ENCODE data around the gene TRH. TPM values are rescaled to one million over a fixed set of nuclear protein-coding genes. Genes with fewer than 3 reads are reported as not detected.

TRH gene
- total and polyA plus RNA-seq, 9 of the 15 experiments (the other 6 are each of a cell fraction or from before 2014, with no cell fraction given) = not detected

- peak; percentile 24 to 61; a peak in 3 of 4 replicates for TF ChIP-seq RAD21 (CRISPR knock-in tag; conservative IDR thresholded peaks at IDR 0.05 in 1 of 2, IDR thresholded peaks at IDR 0.05 in 1 of 2)
- peak in 2 of 3 experiments; percentile 52 to 67; a peak in 4 of 6 replicates for TF ChIP-seq CTCF (IDR thresholded peaks at IDR 0.05 in 2 of 3, conservative IDR thresholded peaks at IDR 0.05 in 1 of 3; ENCODE audit: insufficient read depth in 2 of 3, low read depth in 1 of 3, low read length in 3 of 3)
Observed at GRCh38 chr3:130002666-130003598, 28.4 kb downstream of the TRH start (continued).

DNA sequence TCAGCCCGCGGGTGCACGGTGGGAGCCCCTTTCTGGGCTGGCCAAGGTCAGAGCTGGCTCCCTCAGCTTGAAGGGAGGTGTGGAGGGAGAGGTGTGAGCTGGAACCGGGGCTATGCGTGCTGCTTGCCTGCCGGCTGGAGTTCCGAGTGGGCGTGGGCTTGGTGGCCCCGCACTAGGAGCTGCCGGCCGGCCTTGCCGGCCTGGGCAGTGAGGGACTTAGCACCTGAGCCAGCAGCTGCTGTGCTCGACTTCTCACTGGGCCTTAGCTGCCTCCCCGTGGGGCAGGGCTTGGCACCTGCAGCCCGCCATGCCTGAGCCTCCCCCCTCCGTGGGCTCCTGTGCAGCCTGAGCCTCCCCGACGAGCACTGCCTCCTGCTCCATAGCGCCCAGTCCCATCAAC is 36.0 kb downstream of the TRH start:
- no peak for ATAC-seq
- Histone ChIP-seq H3K9ac (ENCODE audit: insufficient read depth in 1 of 2, low read depth in 2 of 2, low read length in 2 of 2) (no peak overlapping the region), H3K36me3 (ENCODE audit: control insufficient read depth, insufficient read depth, low read length) (no peaks in the 10 kb centered on the region), H4K20me1 (replicated peaks; ENCODE audit: control insufficient read depth, insufficient read depth, low read length) (no peaks in the 10 kb centered on the region), H3K27ac (ENCODE audit: extremely low read depth, low read depth, low read length) (no peak overlapping the region), H3K9me3 (replicated peaks; ENCODE audit: control insufficient read depth, insufficient read depth, low read depth, low read length) (no peaks in the 10 kb centered on the region), H3K27me3 (ENCODE audit: control insufficient read depth in 2 of 2, insufficient read depth in 2 of 2, low read length in 2 of 2) (peaks cover 0 to 12% of the 10 kb centered on the region in 2 experiments; a peak in 2 of 5 replicates), H3K4me3 (no peak overlapping the region), H3K4me2 (ENCODE audit: insufficient read depth, low read length) (no peak overlapping the region), H2AFZ (ENCODE audit: low read depth, low read length) (no peak overlapping the region), H3K4me1 (replicated peaks in 1 of 2; ENCODE audit: control insufficient read depth in 2 of 2, insufficient read depth in 2 of 2, low read length in 2 of 2) (no peaks in the 10 kb centered on the region; a peak in 1 of 5 replicates), H3K9me1 (ENCODE audit: control insufficient read depth, insufficient read depth, low read length) (no peaks in the 10 kb centered on the region), H3K79me2 (ENCODE audit: control insufficient read depth, insufficient read depth, low read length) (no peaks in the 10 kb centered on the region)
- TF ChIP-seq LEF1 (IDR thresholded peaks at IDR 0.05) = no peak
- TF ChIP-seq, protein P1, sequence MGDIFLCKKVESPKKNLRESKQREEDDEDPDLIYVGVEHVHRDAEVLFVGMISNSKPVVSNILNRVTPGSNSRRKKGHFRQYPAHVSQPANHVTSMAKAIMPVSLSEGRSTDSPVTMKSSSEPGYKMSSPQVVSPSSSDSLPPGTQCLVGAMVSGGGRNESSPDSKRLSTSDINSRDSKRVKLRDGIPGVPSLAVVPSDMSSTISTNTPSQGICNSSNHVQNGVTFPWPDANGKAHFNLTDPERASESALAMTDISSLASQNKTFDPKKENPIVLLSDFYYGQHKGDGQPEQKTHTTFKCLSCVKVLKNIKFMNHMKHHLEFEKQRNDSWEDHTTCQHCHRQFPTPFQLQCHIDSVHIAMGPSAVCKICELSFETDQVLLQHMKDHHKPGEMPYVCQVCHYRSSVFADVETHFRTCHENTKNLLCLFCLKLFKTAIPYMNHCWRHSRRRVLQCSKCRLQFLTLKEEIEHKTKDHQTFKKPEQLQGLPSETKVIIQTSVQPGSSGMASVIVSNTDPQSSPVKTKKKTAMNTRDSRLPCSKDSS (IDR thresholded peaks at IDR 0.05; ENCODE audit: low read depth, partially characterized antibody) = no peak
- TF ChIP-seq NBN (IDR thresholded peaks at IDR 0.05; ENCODE audit: low read depth) = no peak
- TF ChIP-seq, protein P2, sequence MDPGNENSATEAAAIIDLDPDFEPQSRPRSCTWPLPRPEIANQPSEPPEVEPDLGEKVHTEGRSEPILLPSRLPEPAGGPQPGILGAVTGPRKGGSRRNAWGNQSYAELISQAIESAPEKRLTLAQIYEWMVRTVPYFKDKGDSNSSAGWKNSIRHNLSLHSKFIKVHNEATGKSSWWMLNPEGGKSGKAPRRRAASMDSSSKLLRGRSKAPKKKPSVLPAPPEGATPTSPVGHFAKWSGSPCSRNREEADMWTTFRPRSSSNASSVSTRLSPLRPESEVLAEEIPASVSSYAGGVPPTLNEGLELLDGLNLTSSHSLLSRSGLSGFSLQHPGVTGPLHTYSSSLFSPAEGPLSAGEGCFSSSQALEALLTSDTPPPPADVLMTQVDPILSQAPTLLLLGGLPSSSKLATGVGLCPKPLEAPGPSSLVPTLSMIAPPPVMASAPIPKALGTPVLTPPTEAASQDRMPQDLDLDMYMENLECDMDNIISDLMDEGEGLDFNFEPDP (CRISPR knock-in tag; IDR thresholded peaks at IDR 0.05) = no peak
- TF ChIP-seq KDM1A (IDR thresholded peaks at IDR 0.05) = no peak
- TF ChIP-seq SRSF1 (IDR thresholded peaks at IDR 0.05; ENCODE audit: low read depth, low read length) = no peak
- no peak for TF ChIP-seq ZBTB1 (CRISPR knock-in tag; IDR thresholded peaks at IDR 0.05; ENCODE audit: borderline replicate concordance, low read depth)
- no peak for TF ChIP-seq NR3C1 (CRISPR knock-in tag; IDR thresholded peaks at IDR 0.05)
- no peak for TF ChIP-seq MCM5 (IDR thresholded peaks at IDR 0.05; ENCODE audit: low read depth)
- no peak for TF ChIP-seq MCM7 (IDR thresholded peaks at IDR 0.05)
- CTCF ChIA-PET (ENCODE audit: low intra/inter-chr PET ratio) = no interaction called here
- no peak for FAIRE-seq
- in situ Hi-C loops (cut with MboI) (no loop called here), intact Hi-C loops (cut with micrococcal nuclease) (no loop called here)
- WGBS (ENCODE audit: insufficient coverage, low coverage, missing lambda C conversion rate) = 8% methylated on average over 11 of the region's 19 CpGs
- POLR2A ChIA-PET = no interaction called here
- no TSS peak for BruUV-seq (replicated peaks)
- DNase-seq (ENCODE audit: extremely low read depth in 1 of 4, low spot score in 3 of 4) = no peak

All from K562 (cell line).